Heart right ventricle (tissue), 16 donors: ENCODE measurements around the gene DPT. TPM values are rescaled to one million over a fixed set of nuclear protein-coding genes. Genes with fewer than 3 reads are reported as not detected.

Experiments used
- ATAC-seq, 8 donors: fragments of 200-7000 bp; cut with Tn5 transposase; one replicate each; pipeline ENCODE4 v1.9.1; 2020; ENCODE audit warnings: mild to moderate bottlenecking in 8 of 8, moderate library complexity in 8 of 8, moderate number of reproducible peaks in 1 of 8
- DNase-seq, 2 donors: peaks; one replicate each; pipeline ENCODE4 v3.0.0-alpha.2; 2020
- H3K27ac ChIP-seq, 10 donors: fragments of 200-600 bp; sonication (generic) in 2 of 10; one replicate each; pipeline versions ENCODE4 v1.5.0 to v1.8.0; 2020 to 2022; ENCODE audit warnings: mild to moderate bottlenecking in 3 of 10
- H3K27me3 ChIP-seq, 7 donors: fragments of 200-600 bp; one replicate each; pipeline ENCODE4 v1.8.0; 2021 to 2022; ENCODE audit warnings: mild to moderate bottlenecking in 2 of 7
- H3K36me3 ChIP-seq, 9 donors: fragments of 200-600 bp; sonication (generic) in 1 of 9; one replicate each; pipeline versions ENCODE4 v1.5.0 to v1.8.0; 2020 to 2022; ENCODE audit warnings: mild to moderate bottlenecking in 2 of 9
- H3K4me1 ChIP-seq, 9 donors: fragments of 200-600 bp; sonication (generic) in 1 of 9; one replicate each; pipeline versions ENCODE4 v1.5.0 to v1.8.0; 2020 to 2022; ENCODE audit warnings: mild to moderate bottlenecking in 4 of 9
- H3K4me3 ChIP-seq, 10 donors: fragments of 200-600 bp; sonication (generic) in 2 of 10; one replicate each; pipeline versions ENCODE4 v1.5.0 to v1.8.0; 2020 to 2022; ENCODE audit warnings: mild to moderate bottlenecking in 7 of 10, moderate library complexity in 2 of 10
- H3K9me3 ChIP-seq, 11 donors: fragments of 200-600 bp in 10 of 11; sonication (generic) in 2 of 11; one replicate each; pipeline versions ENCODE4 v1.5.0 to v1.8.0; 2013 to 2022; ENCODE audit warnings: mild to moderate bottlenecking in 2 of 11, control low read depth in 1 of 11, moderate library complexity in 1 of 11
- CTCF ChIP-seq, 9 donors: fragments of 200-600 bp; sonication (generic) in 2 of 9; IDR thresholded peaks; one replicate each; pipeline versions ENCODE4 v1.5.0 to v1.8.0; 2021 to 2022; ENCODE audit warnings: antibody characterized with exemption in 9 of 9, mild to moderate bottlenecking in 5 of 9, moderate library complexity in 1 of 9
- WGBS, 2 donors: extraction: QIAGEN DNeasy Blood & Tissue Kit; methylation state at CpG; one replicate each; pipeline ENCODE4 v1.1.7; 2013; ENCODE audit warnings: inconsistent platforms in 1 of 2; 5-methylcytosine and 5-hydroxymethylcytosine counted together
- intact Hi-C, 10 donors: fragments of 100-400 bp; cut with DNase I; formaldehyde crosslinking; loops; one replicate each; pipeline versions ENCODE4 v1.11.1 to v1.14.2; 2022
- polyA plus RNA-seq, 2 donors: library from polyadenylated mRNA; stranded (reverse); fragments of 200-250 nt; gene quantifications; one replicate each; pipeline ENCODE4 v1.2.3, GENCODE V29; 2013
- total RNA-seq, 10 donors: library from RNA; stranded (reverse); fragmentation: NEBNext Ultra II Directional in 3 of 10; extraction: Animal tissue kit (Norgen Biotek cat#: 25700) in 3 of 10; gene quantifications; one replicate each; pipeline versions ENCODE4 v1.2.1 to v1.2.4, GENCODE V29; 2021 to 2023
- donor health status: Arrhythmogenic right ventricular cardiomyopathy.
- donor health status: ischemic (EF 13 %, LVEDD 7.1; RV severe dilation, severe dysfunction).
- donor health status: healthy with polysubstance abuse.
- donor health status: DM: no; HTN: yes; CAD: no.
- donor health status: DM: no; HTN: no; CAD: no.
- donor health status: ischemic (EF 25% LVEDD 6.9; RV normal size, moderate dysfunction).
- donor health status: ischemic (EF 25% LVEDD 5.7; RV mildly dilated, moderate dysfunction).
- donor health status: healthy.
- donor health status: DM: yes; HTN: yes; CAD: no.
- donor health status: Ischemic cardiomyopathy.
- donor health status: ischemic (EF 35%, LVEDD 5.7; RV mildly dilated, moderate dysfunction).
- donor health status: nonischemic (EF 11% LVEDD 7.7; RV severe dilation, severe dysfunction).
- donor health status: DM: yes; HTN: yes; CAD: no.
- donor health status: PGD.
- donor health status: ischemic (EF 29% LVEDD 5.4; RV normal size, mild dysfunction).
- donor health status: nonischemic (EF 23%, LVEDD 6.1; RV moderate dilation, normal function).

The DPT gene
- total and polyA plus RNA-seq, 12 donors: 25.4 to 74.1 (median 39.3) TPM

- intact Hi-C loops: no loop called here
- H3K4me3 ChIP-seq: no peak overlapping the region
- no peak for TF ChIP-seq CTCF (IDR thresholded peaks at IDR 0.05)
- WGBS, 2 donors: 87 to 100% methylated on average over 1 of the region's 1 CpG
- peaks cover 0 to 19% (median 0%) of the 10 kb centered on the region in 11 donors for H3K9me3 ChIP-seq
- DNase-seq (no peak), ATAC-seq (no peak)
- no peaks in the 10 kb centered on the region for H3K36me3 ChIP-seq
- H3K27me3 ChIP-seq: no peaks in the 10 kb centered on the region
- peaks cover 0 to 9% (median 0%) of the 10 kb centered on the region in 9 donors for H3K4me1 ChIP-seq
- no peak overlapping the region for H3K27ac ChIP-seq
Observed at GRCh38 chr1:168676861-168677260, 52.1 kb downstream of the DPT start.

GRCh38 chr1:168676029-168676812 lies 52.8 kb downstream of the DPT start:
- Histone ChIP-seq H3K9me3 (peaks cover 0 to 15% (median 0%) of the 10 kb centered on the region in 11 donors), H3K27me3 (no peaks in the 10 kb centered on the region), H3K36me3 (no peaks in the 10 kb centered on the region), H3K4me3 (no peak overlapping the region), H3K27ac (no peak overlapping the region), H3K4me1 (peaks cover 0 to 9% (median 0%) of the 10 kb centered on the region in 9 donors)
- DNase-seq: no peak
- no peak for ATAC-seq
- 84 to 87% methylated on average over 6 of the region's 6 CpGs for WGBS, 2 donors
- TF ChIP-seq CTCF (IDR thresholded peaks at IDR 0.05): no peak
- intact Hi-C loops: no loop called here

GRCh38 chr1:168673974-168674683 lies 54.9 kb downstream of the DPT start:
- Histone ChIP-seq H3K36me3 (no peaks in the 10 kb centered on the region), H3K4me3 (no peak overlapping the region), H3K27me3 (no peaks in the 10 kb centered on the region), H3K4me1 (no peaks in the 10 kb centered on the region), H3K27ac (no peak overlapping the region), H3K9me3 (peaks cover 0 to 19% (median 0%) of the 10 kb centered on the region in 11 donors)
- WGBS, 2 donors: 87 to 94% methylated on average over 2 of the region's 2 CpGs
- no peak for DNase-seq
- ATAC-seq: no peak
- TF ChIP-seq CTCF (IDR thresholded peaks at IDR 0.05): no peak
- intact Hi-C loops: no loop called here

GRCh38 chr1:168672278-168672677 lies 56.7 kb downstream of the DPT start:
- ATAC-seq (no peak), DNase-seq (no peak)
- Histone ChIP-seq H3K27me3 (no peaks in the 10 kb centered on the region), H3K9me3 (peaks cover 0 to 19% (median 0%) of the 10 kb centered on the region in 11 donors), H3K27ac (no peak overlapping the region), H3K4me3 (no peak overlapping the region), H3K4me1 (no peaks in the 10 kb centered on the region), H3K36me3 (no peaks in the 10 kb centered on the region)
- intact Hi-C loops: no loop called here
- WGBS, 2 donors: 95 to 100% methylated on average over 1 of the region's 1 CpG
- TF ChIP-seq CTCF (IDR thresholded peaks at IDR 0.05): no peak
